ENCODE results near the gene RMDN3. TPM values are rescaled to one million over a fixed set of nuclear protein-coding genes. Genes with fewer than 3 reads are reported as not detected.

The RMDN3 gene
- total RNA-seq, 1 experiment from 2014 or later, result 23.5 TPM

DNA sequence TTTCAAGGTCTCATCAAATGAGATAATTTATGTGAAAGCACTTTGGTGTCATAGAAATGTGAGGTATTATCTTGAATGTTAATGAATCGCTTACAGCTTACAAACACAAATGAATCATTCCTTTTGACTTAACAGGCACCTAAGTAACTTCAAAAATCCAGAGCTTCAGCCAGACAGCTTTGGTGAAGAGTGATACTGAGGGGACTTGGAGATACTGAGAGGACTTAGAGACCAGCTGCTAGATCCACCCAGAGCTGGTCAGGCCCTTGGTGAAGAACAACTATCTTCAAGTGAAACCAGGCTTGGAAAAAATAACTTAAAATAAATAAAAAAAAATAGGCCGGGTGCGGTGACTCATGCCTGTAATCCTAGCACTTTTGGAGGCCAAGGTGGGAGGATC lies 35.7 kb upstream of the RMDN3 start:
- CTCF ChIA-PET, result no interaction called here
- TF ChIP-seq, protein P1, sequence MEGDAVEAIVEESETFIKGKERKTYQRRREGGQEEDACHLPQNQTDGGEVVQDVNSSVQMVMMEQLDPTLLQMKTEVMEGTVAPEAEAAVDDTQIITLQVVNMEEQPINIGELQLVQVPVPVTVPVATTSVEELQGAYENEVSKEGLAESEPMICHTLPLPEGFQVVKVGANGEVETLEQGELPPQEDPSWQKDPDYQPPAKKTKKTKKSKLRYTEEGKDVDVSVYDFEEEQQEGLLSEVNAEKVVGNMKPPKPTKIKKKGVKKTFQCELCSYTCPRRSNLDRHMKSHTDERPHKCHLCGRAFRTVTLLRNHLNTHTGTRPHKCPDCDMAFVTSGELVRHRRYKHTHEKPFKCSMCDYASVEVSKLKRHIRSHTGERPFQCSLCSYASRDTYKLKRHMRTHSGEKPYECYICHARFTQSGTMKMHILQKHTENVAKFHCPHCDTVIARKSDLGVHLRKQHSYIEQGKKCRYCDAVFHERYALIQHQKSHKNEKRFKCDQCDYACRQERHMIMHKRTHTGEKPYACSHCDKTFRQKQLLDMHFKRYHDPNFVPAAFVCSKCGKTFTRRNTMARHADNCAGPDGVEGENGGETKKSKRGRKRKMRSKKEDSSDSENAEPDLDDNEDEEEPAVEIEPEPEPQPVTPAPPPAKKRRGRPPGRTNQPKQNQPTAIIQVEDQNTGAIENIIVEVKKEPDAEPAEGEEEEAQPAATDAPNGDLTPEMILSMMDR (IDR thresholded peaks at IDR 0.05; ENCODE audit: unreplicated experiment), result no peak
- intact Hi-C loops (cut with micrococcal nuclease; ENCODE audit: unreplicated experiment), result no loop called here
- Mint-ChIP-seq H3K27me3 (ENCODE audit: unreplicated experiment) (no peaks in the 10 kb centered on the region), H3K36me3 (ENCODE audit: insufficient read depth, unreplicated experiment) (peaks cover 12% of the 10 kb centered on the region), H3K4me1 (ENCODE audit: low read depth, unreplicated experiment) (peaks cover 24% of the 10 kb centered on the region), H3K27ac (ENCODE audit: unreplicated experiment) (no peak overlapping the region), H3K9me3 (ENCODE audit: low read depth, unreplicated experiment) (no peaks in the 10 kb centered on the region), H3K4me3 (ENCODE audit: low read depth, unreplicated experiment) (no peak overlapping the region)
- DNase-seq, result no peak
- no TSS peak for BruUV-seq (replicated peaks)

- Mint-ChIP-seq H3K36me3 (ENCODE audit: insufficient read depth, unreplicated experiment) (peaks cover 12% of the 10 kb centered on the region), H3K4me3 (ENCODE audit: low read depth, unreplicated experiment) (no peak overlapping the region), H3K27ac (ENCODE audit: unreplicated experiment) (no peak overlapping the region), H3K9me3 (ENCODE audit: low read depth, unreplicated experiment) (no peaks in the 10 kb centered on the region), H3K27me3 (ENCODE audit: unreplicated experiment) (no peaks in the 10 kb centered on the region), H3K4me1 (ENCODE audit: low read depth, unreplicated experiment) (peaks cover 20% of the 10 kb centered on the region)
- BruUV-seq (replicated peaks), result no TSS peak
- TF ChIP-seq, protein P1 (IDR thresholded peaks at IDR 0.05; ENCODE audit: unreplicated experiment), result no peak
- intact Hi-C loops (cut with micrococcal nuclease; ENCODE audit: unreplicated experiment), result loop anchor here (5.0 to 10.0 kb wide), 2 partner anchors 57 to 115 kb away; no protein-coding TSS in a partner anchor
- DNase-seq, result no peak
- CTCF ChIA-PET, result interaction anchor here (0.5 kb wide), 1 partner anchor 9 kb away, joined by 5 read pairs; no protein-coding TSS in a partner anchor
Observed at GRCh38 chr15:40789999-40790398, 34.9 kb upstream of the RMDN3 start.

DNA sequence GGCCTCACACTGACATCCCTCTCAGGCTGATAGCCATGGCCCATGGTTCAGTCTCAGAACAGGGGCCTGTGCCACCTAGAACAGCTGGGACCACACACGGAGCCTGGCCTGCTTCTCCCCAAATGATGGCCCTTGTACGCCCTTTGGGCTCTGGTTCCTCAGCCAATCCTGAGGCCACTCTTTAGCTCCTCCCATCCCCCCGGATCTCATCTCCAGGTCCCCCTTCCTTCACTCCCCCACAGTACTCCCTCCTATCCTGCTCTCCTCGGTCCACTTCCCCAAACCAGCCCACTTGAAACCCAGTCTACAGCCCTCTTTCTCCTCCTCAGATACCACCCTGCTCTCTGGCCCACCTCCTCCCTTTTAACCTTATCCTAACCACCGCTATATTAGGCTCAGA lies 34.1 kb upstream of the RMDN3 start:
- no peaks in the 10 kb centered on the region for H3K27me3 Mint-ChIP-seq (ENCODE audit: unreplicated experiment)
- H3K9me3 Mint-ChIP-seq (ENCODE audit: low read depth, unreplicated experiment), result no peaks in the 10 kb centered on the region
- intact Hi-C loops (cut with micrococcal nuclease; ENCODE audit: unreplicated experiment), result loop anchor here (5.0 to 10.0 kb wide), 2 partner anchors 58 to 114 kb away; no protein-coding TSS in a partner anchor
- peaks cover 12% of the 10 kb centered on the region for H3K36me3 Mint-ChIP-seq (ENCODE audit: insufficient read depth, unreplicated experiment)
- peaks cover 20% of the 10 kb centered on the region for H3K4me1 Mint-ChIP-seq (ENCODE audit: low read depth, unreplicated experiment)
- CTCF ChIA-PET, result interaction anchor here (0.5 kb wide), 1 partner anchor 10 kb away, joined by 5 read pairs; no protein-coding TSS in a partner anchor
- no peak for DNase-seq
- TF ChIP-seq, protein P1 (IDR thresholded peaks at IDR 0.05; ENCODE audit: unreplicated experiment), result no peak
- peak overlapping the region; percentile 86 for H3K27ac Mint-ChIP-seq (ENCODE audit: unreplicated experiment)
- BruUV-seq (replicated peaks), result no TSS peak
- H3K4me3 Mint-ChIP-seq (ENCODE audit: low read depth, unreplicated experiment), result no peak overlapping the region

GRCh38 chr15:40787991-40788390 lies 32.9 kb upstream of the RMDN3 start:
- Mint-ChIP-seq H3K27ac (ENCODE audit: unreplicated experiment) (peak overlapping the region; percentile 80), H3K4me1 (ENCODE audit: low read depth, unreplicated experiment) (peaks cover 12% of the 10 kb centered on the region), H3K27me3 (ENCODE audit: unreplicated experiment) (no peaks in the 10 kb centered on the region), H3K9me3 (ENCODE audit: low read depth, unreplicated experiment) (no peaks in the 10 kb centered on the region), H3K4me3 (ENCODE audit: low read depth, unreplicated experiment) (no peak overlapping the region), H3K36me3 (ENCODE audit: insufficient read depth, unreplicated experiment) (peaks cover 12% of the 10 kb centered on the region)
- no peak for DNase-seq
- CTCF ChIA-PET, result interaction anchor here (0.5 to 2.4 kb wide), 5 partner anchors 37 to 106 kb away, joined by 3 to 8 read pairs (median 3); partner anchors contain the start of genes SPINT1 and VPS18
- intact Hi-C loops (cut with micrococcal nuclease; ENCODE audit: unreplicated experiment), result loop anchor here (2.0 to 10.0 kb wide), 3 partner anchors 19 to 113 kb away; partner anchors contain the start of gene C15orf62
- no TSS peak for BruUV-seq (replicated peaks)
- TF ChIP-seq, protein P1 (IDR thresholded peaks at IDR 0.05; ENCODE audit: unreplicated experiment), result no peak
